NCI-H1436 treated with DMSO at 0.1 percent for 48 hours (cell line): Measurements from ENCODE around the gene ZNF37A.
"Not testable (repeated sequence)": the region's sequence is repeated elsewhere in the genome, so short reads cannot be mapped to it uniquely, and the experiment has no call there.

Source experiments
- DNase-seq: peaks from one replicate; lab custom pipeline; 2025; lab: John Stamatoyannopoulos, UW

Gene ZNF37A

GRCh38 chr10:38094158-38094926, at the start of gene ZNF37A:
TSS of gene ZNF37A (plus strand) at chr10:38094337. CDS start at chr10:38096618, 2,281 bp downstream.
- peak; percentile 79 for DNase-seq

GRCh38 chr10:38045129-38045528, 49.0 kb upstream of the ZNF37A start:
- DNase-seq = no peak

DNA sequence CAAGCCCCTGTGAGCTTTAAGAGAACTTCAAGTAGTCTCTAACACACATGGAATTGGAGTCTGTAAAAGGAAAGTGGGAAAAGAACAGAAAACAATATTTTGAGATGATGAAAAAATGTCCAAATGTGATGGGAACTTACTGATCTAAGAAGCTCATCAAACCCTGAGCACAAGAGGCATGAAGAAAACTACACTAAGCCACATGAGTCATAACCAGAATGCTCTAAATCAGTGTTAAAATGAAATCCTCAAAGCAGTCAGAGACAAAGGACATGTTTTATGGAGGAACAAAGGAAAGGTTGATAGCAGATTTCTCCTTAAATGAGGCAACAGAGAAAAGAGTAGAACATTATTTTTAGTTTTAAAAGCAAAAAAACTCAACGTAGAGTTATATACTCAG, 46.5 kb upstream of the ZNF37A start:
- no peak for DNase-seq

DNA sequence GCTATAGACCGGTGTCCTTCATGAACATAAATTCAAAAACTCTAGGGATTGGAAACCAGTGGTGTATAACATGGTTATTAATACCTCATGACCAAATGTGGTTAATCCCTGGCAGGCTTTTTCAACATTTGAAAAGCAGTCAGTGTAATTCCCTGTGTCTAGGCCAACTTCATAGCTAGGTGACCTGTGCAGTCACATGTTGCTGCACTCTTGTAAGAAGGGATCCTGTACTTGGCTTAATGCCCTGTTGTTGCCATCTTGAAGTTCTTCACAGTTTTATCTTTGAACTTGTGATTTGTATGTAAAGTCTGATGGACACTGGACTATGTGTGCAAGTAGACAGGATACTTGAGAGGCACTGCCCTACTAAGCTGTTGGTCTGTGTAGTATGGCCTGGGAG, 43.9 kb upstream of the ZNF37A start:
- no peak for DNase-seq

GRCh38 chr10:38054361-38054797, 39.8 kb upstream of the ZNF37A start:
- DNase-seq = no peak

GRCh38 chr10:38055274-38055894, 38.8 kb upstream of the ZNF37A start:
- not testable (repeated sequence) for DNase-seq

DNA sequence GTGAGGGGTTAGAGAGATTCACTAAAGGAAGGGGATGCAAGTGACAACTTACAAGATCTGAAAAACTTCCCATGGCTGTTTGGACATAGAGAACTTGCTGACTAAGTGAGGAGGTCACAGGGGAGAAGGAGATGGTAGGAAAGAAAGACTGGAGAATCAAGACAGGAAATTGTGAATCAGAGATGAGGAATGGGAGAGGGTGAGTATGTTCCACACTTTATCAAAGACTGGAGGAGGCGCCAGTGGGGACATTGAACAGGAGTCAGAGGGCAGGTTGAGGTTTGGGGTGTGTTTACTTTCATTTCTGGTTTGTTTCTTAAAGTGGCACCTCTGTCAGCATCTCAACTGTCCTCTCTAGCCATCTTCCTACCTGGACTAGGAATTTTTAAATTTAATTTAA, 24.5 kb upstream of the ZNF37A start:
- not testable (repeated sequence) for DNase-seq

DNA sequence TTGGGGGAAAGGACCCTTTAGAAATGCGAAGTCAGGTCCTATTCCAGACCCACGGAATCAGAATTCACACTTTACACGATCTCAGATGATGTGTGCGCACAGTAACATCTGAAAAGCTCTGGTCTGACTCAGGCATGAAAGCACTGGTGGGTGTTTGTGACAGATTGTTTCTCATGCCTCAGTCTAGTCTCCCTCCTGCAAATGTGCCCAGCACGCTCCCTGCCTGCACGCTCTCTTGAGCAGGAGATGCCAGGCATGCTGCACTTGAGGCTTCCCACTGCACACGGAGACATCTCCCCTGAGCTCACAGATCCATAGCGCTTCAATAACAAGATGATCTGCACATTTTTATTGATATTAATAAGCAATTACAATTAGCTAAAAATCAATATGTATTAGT, 23.6 kb upstream of the ZNF37A start:
- DNase-seq = no peak

DNA sequence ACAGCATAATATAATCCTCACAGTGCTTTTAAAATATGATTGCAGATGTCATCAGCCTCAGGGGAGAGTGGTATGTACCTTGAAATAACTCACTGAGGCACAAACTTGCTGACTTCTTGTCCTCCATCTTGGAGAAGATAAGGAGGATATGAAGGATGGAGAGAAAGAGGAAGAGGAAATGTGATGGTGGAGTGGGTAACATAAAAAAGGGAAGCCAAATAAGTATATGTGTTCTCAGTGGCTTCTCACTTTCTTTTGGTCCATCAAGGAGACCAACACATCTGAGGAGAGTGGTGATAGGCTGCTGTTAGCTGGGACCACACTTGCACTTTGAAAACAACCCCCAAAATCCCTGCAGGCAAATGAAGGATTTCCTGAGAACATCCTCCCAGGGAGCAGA, 21.6 kb upstream of the ZNF37A start:
- DNase-seq = no peak

GRCh38 chr10:38076687-38077086, 17.4 kb upstream of the ZNF37A start:
- no peak for DNase-seq

- DNase-seq = not testable (repeated sequence)
Measured at GRCh38 chr10:38093318-38093717, 819 bp upstream of the ZNF37A start.

DNA sequence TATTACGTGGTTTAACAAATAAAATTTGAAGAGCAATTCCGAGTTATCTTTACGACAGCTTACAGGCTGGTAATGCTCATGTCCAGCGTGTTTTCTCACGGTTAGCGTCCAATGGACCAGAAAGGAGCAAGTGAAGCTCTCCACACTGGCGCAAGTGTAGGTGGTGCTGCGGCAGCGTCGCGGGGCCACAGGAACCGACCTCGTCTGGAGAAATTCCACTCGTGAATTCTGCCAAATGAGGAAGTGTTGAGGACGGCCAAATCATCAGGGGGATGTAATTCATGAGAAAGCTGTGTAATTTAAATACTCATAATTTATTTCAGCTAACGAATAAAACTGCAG, 350 bp upstream of the ZNF37A start:
- DNase-seq = no peak

- DNase-seq = no peak
Measured at GRCh38 chr10:38094927-38095574, 914 bp downstream of the ZNF37A start.

DNA sequence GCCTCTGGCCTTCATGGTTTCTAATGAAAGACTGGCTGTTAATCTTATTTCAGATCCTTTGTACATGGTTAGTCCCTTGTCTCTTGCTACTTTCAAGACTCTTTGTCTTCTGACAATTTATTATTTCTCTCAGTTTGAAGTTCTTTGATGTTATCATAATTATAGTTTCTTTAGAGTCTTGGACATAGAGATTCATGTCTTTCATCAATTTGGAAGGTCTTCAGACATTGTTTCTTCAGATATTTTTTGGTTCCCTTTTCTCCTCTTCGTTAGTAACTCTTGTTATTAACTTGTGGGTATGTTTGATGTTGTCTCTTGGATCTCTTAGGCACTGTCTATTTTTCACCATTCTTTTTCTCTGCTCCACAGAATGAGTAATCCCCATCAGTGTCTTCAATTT, 8.7 kb downstream of the ZNF37A start:
- no peak for DNase-seq

GRCh38 chr10:38103756-38104155, 9.6 kb downstream of the ZNF37A start:
- DNase-seq = no peak

DNA sequence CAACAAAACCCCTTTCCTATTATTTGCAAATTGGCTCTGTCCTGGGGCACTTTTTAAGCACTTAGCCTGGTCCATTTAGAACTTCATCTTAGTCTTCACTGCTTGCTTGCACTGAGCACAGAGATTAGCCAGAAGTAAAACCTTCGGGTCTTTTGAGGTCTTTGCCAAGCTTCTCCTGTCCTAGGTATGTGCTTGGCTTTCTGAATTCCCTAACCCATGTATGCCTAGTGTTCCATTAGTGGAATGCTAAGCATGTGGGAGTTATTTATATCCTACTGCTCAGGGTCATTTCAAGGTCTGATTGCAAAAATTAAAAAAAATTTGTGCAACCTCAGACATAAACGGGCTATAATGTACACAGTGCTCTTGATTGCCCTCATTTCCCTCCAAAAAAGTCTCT, 18.0 kb downstream of the ZNF37A start:
- DNase-seq = no peak

GRCh38 chr10:38118072-38118807, 24.1 kb downstream of the ZNF37A start:
- no peak for DNase-seq

DNA sequence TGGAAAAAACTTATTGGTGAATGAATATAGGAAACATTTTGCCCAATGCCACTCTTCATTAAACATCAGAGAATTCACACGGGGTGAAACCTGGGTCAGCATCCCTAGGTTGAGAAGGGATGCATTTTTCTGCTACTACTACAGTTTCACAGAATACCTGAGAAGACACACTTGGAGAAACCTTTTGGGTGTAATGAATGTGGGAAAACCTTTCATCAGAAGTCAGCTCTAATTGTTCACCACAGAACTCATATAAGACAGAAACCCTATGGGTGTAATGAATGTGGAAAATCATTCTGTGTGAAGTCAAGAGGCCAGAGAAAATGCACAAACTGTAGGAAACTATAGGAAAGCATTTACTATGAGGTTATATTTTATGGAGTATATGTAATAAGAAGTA, 24.9 kb downstream of the ZNF37A start:
- no peak for DNase-seq

- no peak for DNase-seq
Measured at GRCh38 chr10:38127812-38128211, 33.7 kb downstream of the ZNF37A start.

- DNase-seq = no peak
Measured at GRCh38 chr10:38143587-38143986, 49.5 kb downstream of the ZNF37A start.

DNA sequence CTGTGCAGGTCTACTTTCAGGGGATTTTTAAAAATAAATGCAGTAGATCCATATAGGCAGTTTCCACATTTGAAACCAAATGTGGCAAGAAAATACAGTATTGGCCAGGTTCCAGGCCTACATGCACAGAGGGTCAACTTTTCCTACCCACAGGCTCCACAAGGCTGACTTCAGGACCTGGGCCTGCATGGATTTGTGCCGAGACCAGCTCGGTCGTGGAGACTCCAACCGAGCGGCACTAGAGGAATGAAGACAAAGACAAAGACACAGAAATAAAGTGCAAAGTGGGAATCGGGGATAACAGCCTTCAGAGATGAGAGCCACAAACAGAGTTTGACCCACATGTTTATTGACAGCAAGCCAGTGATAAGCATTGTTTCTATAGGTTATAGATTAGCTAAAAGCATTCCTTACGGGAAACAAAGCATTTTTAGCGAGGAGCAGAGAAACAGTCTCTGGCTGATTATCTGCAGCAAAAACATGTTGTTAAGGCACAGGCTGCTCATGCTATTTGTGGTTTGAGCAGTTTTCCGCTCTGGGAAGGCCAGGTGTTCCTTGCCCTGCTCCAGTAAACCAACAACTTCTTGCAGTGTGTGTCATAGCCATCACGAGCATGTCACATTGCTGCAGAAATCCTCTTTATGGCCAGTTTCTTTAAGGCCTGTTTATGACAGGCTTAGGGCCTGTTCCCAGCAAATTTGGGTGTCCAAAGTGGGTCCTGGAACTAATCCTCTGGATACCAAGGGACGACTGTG, 52.6 kb downstream of the ZNF37A start:
- DNase-seq = no peak

DNA sequence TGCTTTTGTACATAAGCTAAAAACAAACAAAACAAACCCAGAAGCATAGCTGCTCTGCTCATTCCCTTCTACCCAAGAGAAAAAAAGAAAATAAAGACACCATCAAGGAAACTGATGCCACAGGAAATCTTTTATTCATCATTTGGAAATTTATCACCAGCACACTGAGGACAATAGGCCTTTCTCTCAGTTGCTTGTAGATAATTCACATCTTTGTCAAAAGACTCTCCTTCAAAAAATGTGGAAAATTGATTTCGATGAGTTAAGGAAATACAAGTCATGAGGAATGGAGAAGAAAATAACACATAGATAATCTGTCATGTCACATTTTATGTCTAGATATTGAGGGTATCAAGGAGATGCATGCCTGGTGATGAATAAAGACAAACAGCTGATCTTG, 53.5 kb downstream of the ZNF37A start:
- no peak for DNase-seq
